Liver (tissue), 9 donors: ENCODE data around the gene GRK6. TPM values are rescaled to one million over a fixed set of nuclear protein-coding genes. Genes with fewer than 3 reads are reported as not detected.

ENCODE experiments used
- DNase-seq: peaks from one replicate; pipeline ENCODE4 v3.0.0-alpha.2; 2017; ENCODE audit warnings: low spot score
- H3K27ac ChIP-seq, 2 donors: one replicate each; pipeline ENCODE4 v1.7.0; 2013; ENCODE audit warnings: inconsistent platforms in 2 of 2, low read length in 2 of 2, control low read depth in 1 of 2, low read depth in 1 of 2, mild to moderate bottlenecking in 1 of 2
- H3K27me3 ChIP-seq, 4 donors: one replicate each; pipeline versions ENCODE4 v1.6.1 to v1.7.0; 2013; ENCODE audit warnings: low read length in 3 of 4, inconsistent platforms in 1 of 4, mild to moderate bottlenecking in 1 of 4, moderate library complexity in 1 of 4; ENCODE audit not compliant: control insufficient read depth in 4 of 4, insufficient read depth in 4 of 4
- H3K36me3 ChIP-seq, 4 donors: one replicate each; pipeline versions ENCODE4 v1.6.1 to v1.7.0; 2013; ENCODE audit warnings: low read length in 3 of 4, mild to moderate bottlenecking in 3 of 4, low read depth in 1 of 4, moderate library complexity in 1 of 4; ENCODE audit not compliant: control insufficient read depth in 4 of 4, insufficient read depth in 3 of 4
- H3K4me1 ChIP-seq, 4 donors: one replicate each; pipeline versions ENCODE4 v1.6.1 to v1.7.0; 2013; ENCODE audit warnings: low read length in 3 of 4, mild to moderate bottlenecking in 3 of 4, moderate library complexity in 1 of 4; ENCODE audit not compliant: control insufficient read depth in 4 of 4, insufficient read depth in 4 of 4
- H3K4me3 ChIP-seq, 3 donors: one replicate each; pipeline versions ENCODE4 v1.6.1 to v1.7.0; 2013; ENCODE audit warnings: low read length in 3 of 3, control low read depth in 1 of 3, low read depth in 1 of 3, mild to moderate bottlenecking in 1 of 3
- H3K9ac ChIP-seq, 2 donors: one replicate each; pipeline ENCODE4 v1.7.0; 2013; ENCODE audit warnings: low read length in 2 of 2, mild to moderate bottlenecking in 2 of 2, moderate library complexity in 2 of 2, control low read depth in 1 of 2, low read depth in 1 of 2
- H3K9me3 ChIP-seq, 4 donors: one replicate each; pipeline versions ENCODE4 v1.6.1 to v1.7.0; 2013; ENCODE audit warnings: low read length in 3 of 4; ENCODE audit not compliant: control insufficient read depth in 4 of 4
- ATF3 ChIP-seq: IDR thresholded peaks from 2 replicates; pipeline ENCODE4 v1.6.1; 2016; ENCODE audit warnings: antibody characterized with exemption
- CTCF ChIP-seq: fragments of 150-350 bp; IDR thresholded peaks from 2 replicates; pipeline ENCODE4 v1.5.1; 2017; ENCODE audit warnings: improper control_type of control experiment, low read depth, low read length; ENCODE audit not compliant: missing input control
- FOXA1 ChIP-seq: IDR thresholded peaks from 2 replicates; pipeline ENCODE4 v1.6.1; 2016; ENCODE audit warnings: antibody characterized with exemption
- GABPA ChIP-seq, 2 donors: IDR thresholded peaks in 1 of 2; conservative IDR thresholded peaks in 1 of 2; 2 replicates each; pipeline ENCODE4 v1.6.1; 2016; ENCODE audit warnings: antibody characterized with exemption in 2 of 2, mild to moderate bottlenecking in 1 of 2, moderate library complexity in 1 of 2
- JUND ChIP-seq, 2 donors: IDR thresholded peaks; 2 replicates each; pipeline ENCODE4 v1.6.1; 2016; ENCODE audit warnings: antibody characterized with exemption in 2 of 2
- MAX ChIP-seq: IDR thresholded peaks from 2 replicates; pipeline ENCODE4 v1.6.1; 2016; ENCODE audit warnings: antibody characterized with exemption
- NR2F2 ChIP-seq: IDR thresholded peaks from 2 replicates; pipeline ENCODE4 v1.6.1; 2016; ENCODE audit warnings: antibody characterized with exemption
- RAD21 ChIP-seq, 2 donors: IDR thresholded peaks; 2 replicates each; pipeline ENCODE4 v1.6.1; 2016; ENCODE audit warnings: antibody characterized with exemption in 2 of 2, mild to moderate bottlenecking in 2 of 2
- REST ChIP-seq: IDR thresholded peaks from 2 replicates; pipeline ENCODE4 v1.6.1; 2016; ENCODE audit warnings: antibody characterized with exemption, mild to moderate bottlenecking
- RXRA ChIP-seq, 2 donors: IDR thresholded peaks; 2 replicates each; pipeline ENCODE4 v1.6.1; 2017 to 2018; ENCODE audit warnings: antibody characterized with exemption in 2 of 2, mild to moderate bottlenecking in 1 of 2
- YY1 ChIP-seq: IDR thresholded peaks from 2 replicates; pipeline ENCODE4 v1.6.1; 2016; ENCODE audit warnings: antibody characterized with exemption, mild to moderate bottlenecking
- ZBTB33 ChIP-seq: IDR thresholded peaks from 2 replicates; pipeline ENCODE4 v1.6.1; 2016; ENCODE audit warnings: antibody characterized with exemption
- WGBS: extraction: QIAGEN DNeasy Blood & Tissue Kit; methylation state at CpG from one replicate; pipeline ENCODE4 v1.1.7; 2013; 5-methylcytosine and 5-hydroxymethylcytosine counted together
- polyA plus RNA-seq, 2 donors: library from polyadenylated mRNA; stranded (reverse) in 1 of 2; unstranded in 1 of 2; fragments of 200-250 nt in 1 of 2; fragments of >200 nt in 1 of 2; fragmentation: Nextera tagmentation in 1 of 2; extraction: Ambion mirVana in 1 of 2; gene quantifications; one replicate each; pipeline versions ENCODE4 v1.2.1 to v1.2.3, GENCODE V29; 2013 to 2015
- total RNA-seq, 2 donors: library from RNA; depleted of rRNA; stranded (reverse); fragments of >200 nt; gene quantifications; one replicate each; pipeline ENCODE4 v1.2.3, GENCODE V29; 2014
- donor health status: healthy.
- donor health status: healthy.
- donor health status: healthy.
- donor health status: healthy.
- donor health status: healthy.

Gene GRK6
- total and polyA plus RNA-seq, 4 donors, result 3.1 to 24.0 (median 10.8) TPM

GRCh38 chr5:177404641-177405179 is 21.8 kb upstream of the GRK6 start (continued):
- TF ChIP-seq REST, result no peak
- no peak for TF ChIP-seq MAX
- TF ChIP-seq NR2F2, result no peak
- TF ChIP-seq ATF3, result no peak
- no peak for TF ChIP-seq YY1

- TF ChIP-seq RXRA (IDR thresholded peaks at IDR 0.05), result no peak
- no peak overlapping the region for H3K9ac ChIP-seq
- H3K27me3 ChIP-seq, result no peaks in the 10 kb centered on the region
- WGBS, result 94% methylated on average over 2 of the region's 2 CpGs
- DNase-seq, result no peak
- H3K4me3 ChIP-seq, result no peak overlapping the region
- H3K4me1 ChIP-seq, result peaks cover 7 to 46% (median 27%) of the 10 kb centered on the region in 4 donors
- H3K36me3 ChIP-seq, result peaks cover 0 to 11% (median 7%) of the 10 kb centered on the region in 4 donors
- H3K27ac ChIP-seq, result no peak overlapping the region
- H3K9me3 ChIP-seq, result no peaks in the 10 kb centered on the region
These were observed 21.2 kb upstream of the GRK6 start for GRCh38 chr5:177405312-177405711.

- TF ChIP-seq YY1 (no peak), CTCF (no peak), ATF3 (no peak), JUND (IDR thresholded peaks at IDR 0.05) (no peak), GABPA (IDR thresholded peaks at IDR 0.05 in 1 of 2, conservative IDR thresholded peaks at IDR 0.05 in 1 of 2) (no peak), FOXA1 (no peak), ZBTB33 (no peak), RAD21 (IDR thresholded peaks at IDR 0.05) (no peak)
- 87% methylated on average over 5 of the region's 5 CpGs for WGBS
- peaks cover 4 to 45% (median 27%) of the 10 kb centered on the region in 4 donors for H3K4me1 ChIP-seq
- no peaks in the 10 kb centered on the region for H3K9me3 ChIP-seq
- no peak overlapping the region for H3K27ac ChIP-seq
- H3K27me3 ChIP-seq, result no peaks in the 10 kb centered on the region
- no peak overlapping the region for H3K9ac ChIP-seq
- H3K36me3 ChIP-seq, result peaks cover 0 to 11% (median 7%) of the 10 kb centered on the region in 4 donors
- DNase-seq, result no peak
- no peak overlapping the region for H3K4me3 ChIP-seq
These were observed 20.7 kb upstream of the GRK6 start for GRCh38 chr5:177405805-177406204.
